ENCODE data around the gene PPIP5K1. TPM values are rescaled to one million over a fixed set of nuclear protein-coding genes. Genes with fewer than 3 reads are reported as not detected.

The PPIP5K1 gene
- total and polyA plus RNA-seq, 9 donors = 7.6 to 45.2 (median 32.2) TPM

DNA sequence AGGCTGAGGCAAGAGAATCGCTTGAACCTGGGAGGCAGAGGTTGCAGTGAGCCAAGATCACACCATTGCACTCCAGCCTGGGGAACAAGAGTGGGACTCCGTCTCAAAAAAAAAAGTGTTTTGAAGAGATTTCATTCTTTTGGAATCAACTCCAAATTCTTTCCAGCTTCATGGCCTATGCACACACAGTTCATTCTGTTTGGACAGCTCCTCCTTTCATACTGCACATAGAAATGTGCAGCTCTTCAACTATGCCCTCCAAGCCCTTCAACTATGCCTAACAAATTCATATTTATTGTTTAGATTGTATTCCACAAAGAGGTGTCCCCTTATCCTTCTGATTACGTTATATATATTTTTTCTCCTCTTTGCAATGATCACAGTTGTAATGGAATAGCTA lies 101.2 kb downstream of the PPIP5K1 start:
- no peak for TF ChIP-seq POLR2A (IDR thresholded peaks at IDR 0.05)
- no peak for TF ChIP-seq EP300 (IDR thresholded peaks at IDR 0.05)
- TF ChIP-seq, protein P1, sequence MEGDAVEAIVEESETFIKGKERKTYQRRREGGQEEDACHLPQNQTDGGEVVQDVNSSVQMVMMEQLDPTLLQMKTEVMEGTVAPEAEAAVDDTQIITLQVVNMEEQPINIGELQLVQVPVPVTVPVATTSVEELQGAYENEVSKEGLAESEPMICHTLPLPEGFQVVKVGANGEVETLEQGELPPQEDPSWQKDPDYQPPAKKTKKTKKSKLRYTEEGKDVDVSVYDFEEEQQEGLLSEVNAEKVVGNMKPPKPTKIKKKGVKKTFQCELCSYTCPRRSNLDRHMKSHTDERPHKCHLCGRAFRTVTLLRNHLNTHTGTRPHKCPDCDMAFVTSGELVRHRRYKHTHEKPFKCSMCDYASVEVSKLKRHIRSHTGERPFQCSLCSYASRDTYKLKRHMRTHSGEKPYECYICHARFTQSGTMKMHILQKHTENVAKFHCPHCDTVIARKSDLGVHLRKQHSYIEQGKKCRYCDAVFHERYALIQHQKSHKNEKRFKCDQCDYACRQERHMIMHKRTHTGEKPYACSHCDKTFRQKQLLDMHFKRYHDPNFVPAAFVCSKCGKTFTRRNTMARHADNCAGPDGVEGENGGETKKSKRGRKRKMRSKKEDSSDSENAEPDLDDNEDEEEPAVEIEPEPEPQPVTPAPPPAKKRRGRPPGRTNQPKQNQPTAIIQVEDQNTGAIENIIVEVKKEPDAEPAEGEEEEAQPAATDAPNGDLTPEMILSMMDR (IDR thresholded peaks at IDR 0.05) = no peak

DNA sequence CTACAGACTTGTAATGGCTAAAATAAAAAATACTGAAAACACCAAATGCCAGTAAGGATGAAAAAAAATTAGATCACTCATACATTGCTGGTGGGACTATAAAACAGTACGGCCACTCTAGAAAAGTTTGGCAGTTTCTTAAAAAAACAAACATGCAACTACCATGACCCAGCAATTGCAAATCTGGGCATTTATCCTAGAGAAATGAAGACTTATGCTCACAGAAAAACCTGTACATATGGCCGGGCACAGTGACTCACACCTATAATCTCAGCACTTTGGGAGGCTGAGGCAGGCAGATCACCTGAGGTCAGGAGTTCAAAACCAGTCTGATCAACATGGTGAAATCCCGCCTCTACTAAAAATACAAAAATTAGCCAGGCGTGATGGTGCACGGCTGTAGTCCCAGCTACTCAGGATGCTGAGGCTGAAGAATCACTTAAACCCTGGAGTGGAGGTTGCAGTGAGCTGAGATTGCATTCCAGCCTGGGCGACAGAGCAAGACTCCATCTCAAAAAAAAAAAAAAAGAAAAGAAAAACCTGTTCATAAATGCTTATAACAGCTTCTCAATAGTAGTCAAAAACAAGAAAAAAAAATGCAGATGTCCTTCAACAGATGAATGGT lies 102.6 kb downstream of the PPIP5K1 start:
- Histone ChIP-seq H3K27me3 (no peaks in the 10 kb centered on the region), H3K9me3 (no peaks in the 10 kb centered on the region), H3K4me1 (ENCODE audit: insufficient read depth) (peaks cover 3% of the 10 kb centered on the region), H3K36me3 (no peaks in the 10 kb centered on the region), H3K27ac (no peak overlapping the region), H3K4me3 (no peak overlapping the region)
- 89 to 92% (median 90%) methylated on average over 6 of the region's 6 CpGs for WGBS, 3 donors
- TF ChIP-seq, protein P1 (IDR thresholded peaks at IDR 0.05) = no peak
- TF ChIP-seq EP300 (IDR thresholded peaks at IDR 0.05) = no peak
- no peak for TF ChIP-seq POLR2A (IDR thresholded peaks at IDR 0.05)
- intact Hi-C loops (cut with DNase I) = no loop called here
- no peak for DNase-seq

More for the DNA sequence above, 101.2 kb downstream of the PPIP5K1 start:
- Histone ChIP-seq H3K4me1 (ENCODE audit: insufficient read depth) (peaks cover 8% of the 10 kb centered on the region), H3K36me3 (no peaks in the 10 kb centered on the region), H3K4me3 (no peak overlapping the region), H3K27me3 (no peaks in the 10 kb centered on the region), H3K27ac (no peak overlapping the region), H3K9me3 (no peaks in the 10 kb centered on the region)
- intact Hi-C loops (cut with DNase I) = no loop called here
- WGBS, 3 donors = 58 to 75% (median 67%) methylated on average over 3 of the region's 3 CpGs
- DNase-seq = no peak

DNA sequence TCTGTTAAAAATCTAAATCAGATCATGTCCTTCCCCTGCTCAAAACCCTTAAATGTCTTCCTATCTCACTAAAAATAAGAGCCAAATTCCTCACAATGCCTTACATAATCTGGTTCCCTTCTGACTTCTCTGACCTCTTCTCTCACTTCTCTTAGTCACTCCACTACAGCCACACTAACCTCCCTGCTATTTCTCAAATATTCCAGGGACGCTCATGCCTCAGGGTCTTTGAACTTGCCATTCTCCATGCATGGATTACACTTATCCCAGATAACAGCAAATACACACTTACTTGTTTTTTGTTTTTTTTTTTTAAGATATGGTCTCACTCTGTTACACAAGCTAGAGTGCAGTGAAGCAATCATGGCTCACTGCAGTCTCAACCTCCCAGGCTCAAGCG lies 105.6 kb downstream of the PPIP5K1 start:
- Histone ChIP-seq H3K27ac (no peak overlapping the region), H3K4me1 (ENCODE audit: insufficient read depth) (no peaks in the 10 kb centered on the region), H3K36me3 (no peaks in the 10 kb centered on the region), H3K9me3 (no peaks in the 10 kb centered on the region), H3K27me3 (no peaks in the 10 kb centered on the region), H3K4me3 (no peak overlapping the region)
- 86 to 94% (median 94%) methylated on average over 2 of the region's 2 CpGs for WGBS, 3 donors
- intact Hi-C loops (cut with DNase I) = no loop called here
- no peak for DNase-seq
- TF ChIP-seq EP300 (IDR thresholded peaks at IDR 0.05) = no peak
- TF ChIP-seq POLR2A (IDR thresholded peaks at IDR 0.05) = no peak
- TF ChIP-seq, protein P1 (IDR thresholded peaks at IDR 0.05) = no peak

Small RNA genes within 50 kb of the gene (small RNA-seq; reads per million reads assigned to genes)
- gene RNU6-554P = not detected
- not detected for gene RNU6-610P

Other genes with a start within 250 kb of the PPIP5K1 start
- gene ZSCAN29, start 219.2 kb downstream of the PPIP5K1 start, total RNA-seq = 10 to 100 TPM; 14.2 to 24.1 (median 20.5) TPM
- gene ZSCAN29, start 219.2 kb downstream of the PPIP5K1 start, polyA plus RNA-seq = 10 to 100 TPM in 1 of 2 donors, 1 to 10 TPM in 1; 8.5 to 10.1 TPM
- 10 to 100 TPM; 10.8 to 17.0 (median 15.4) TPM for gene TUBGCP4, start 219.1 kb downstream of the PPIP5K1 start, total RNA-seq
- 10 to 100 TPM in 1 of 2 donors, 1 to 10 TPM in 1; 5.0 to 15.7 TPM for gene TUBGCP4, start 219.1 kb downstream of the PPIP5K1 start, polyA plus RNA-seq
- gene TP53BP1, start 97.1 kb downstream of the PPIP5K1 start, total RNA-seq = 10 to 100 TPM; 29.7 to 72.1 (median 51.8) TPM
- gene TP53BP1, start 97.1 kb downstream of the PPIP5K1 start, polyA plus RNA-seq = 10 to 100 TPM; 14.5 to 33.4 TPM
- gene MAP1A, start 72.6 kb downstream of the PPIP5K1 start, total RNA-seq = 10 to 100 TPM in 6 of 7 donors, 1 to 10 TPM in 1; 4.6 to 35.1 (median 20.1) TPM
- gene MAP1A, start 72.6 kb downstream of the PPIP5K1 start, polyA plus RNA-seq = 10 to 100 TPM in 1 of 2 donors, 1 to 10 TPM in 1; 4.0 to 26.0 TPM
- gene CKMT1B, start 3.8 kb upstream of the PPIP5K1 start, total RNA-seq = under 1 TPM in 3 of 7 donors, not detected in 4; 0.11 to 0.41 (median 0.35) TPM
- 1 to 10 TPM in 1 of 2 donors, under 1 TPM in 1; 0.08 to 1.1 TPM for gene CKMT1B, start 3.8 kb upstream of the PPIP5K1 start, polyA plus RNA-seq
- gene STRC, start 28.6 kb upstream of the PPIP5K1 start, total RNA-seq = under 1 TPM; 0.23 to 0.89 (median 0.35) TPM
- gene STRC, start 28.6 kb upstream of the PPIP5K1 start, polyA plus RNA-seq = under 1 TPM; 0.29 to 0.30 TPM
- 10 to 100 TPM in 1 of 7 donors, 1 to 10 TPM in 6; 3.8 to 10.2 (median 6.3) TPM for gene CATSPER2, start 58.6 kb upstream of the PPIP5K1 start, total RNA-seq
- gene CATSPER2, start 58.6 kb upstream of the PPIP5K1 start, polyA plus RNA-seq = 1 to 10 TPM; 2.3 to 2.5 TPM
- gene CKMT1A, start 103.7 kb upstream of the PPIP5K1 start, total RNA-seq = under 1 TPM in 3 of 7 donors, not detected in 4; 0.31 to 0.92 (median 0.40) TPM
- under 1 TPM; 0.13 to 0.62 TPM for gene CKMT1A, start 103.7 kb upstream of the PPIP5K1 start, polyA plus RNA-seq
- gene PDIA3, start 156.2 kb upstream of the PPIP5K1 start, total RNA-seq = 100 to 1,000 TPM in 5 of 7 donors, 10 to 100 TPM in 2; 56.9 to 389 (median 260) TPM
- gene PDIA3, start 156.2 kb upstream of the PPIP5K1 start, polyA plus RNA-seq = 100 to 1,000 TPM; 175 to 711 TPM
- 1 to 10 TPM; 2.2 to 7.2 (median 5.5) TPM for gene ELL3, start 186.8 kb upstream of the PPIP5K1 start, total RNA-seq
- 1 to 10 TPM; 4.7 to 4.9 TPM for gene ELL3, start 186.8 kb upstream of the PPIP5K1 start, polyA plus RNA-seq
- gene SERF2, start 202.1 kb upstream of the PPIP5K1 start, total RNA-seq = 100 to 1,000 TPM; 433 to 587 (median 484) TPM
- 100 to 1,000 TPM; 254 to 981 TPM for gene SERF2, start 202.1 kb upstream of the PPIP5K1 start, polyA plus RNA-seq
- gene SERINC4, start 210.0 kb upstream of the PPIP5K1 start, total RNA-seq = under 1 TPM in 5 of 7 donors, not detected in 2; 0.07 to 0.36 (median 0.18) TPM
- under 1 TPM in 1 of 2 donors, not detected in 1; 0.39 TPM for gene SERINC4, start 210.0 kb upstream of the PPIP5K1 start, polyA plus RNA-seq
- 10 to 100 TPM in 6 of 7 donors, 1 to 10 TPM in 1; 9.1 to 20.7 (median 14.1) TPM for gene HYPK, start 210.4 kb upstream of the PPIP5K1 start, total RNA-seq
- gene HYPK, start 210.4 kb upstream of the PPIP5K1 start, polyA plus RNA-seq = 10 to 100 TPM in 1 of 2 donors, 1 to 10 TPM in 1; 7.2 to 12.3 TPM
- 10 to 100 TPM; 12.4 to 29.3 (median 21.0) TPM for gene MFAP1, start 234.5 kb upstream of the PPIP5K1 start, total RNA-seq
- gene MFAP1, start 234.5 kb upstream of the PPIP5K1 start, polyA plus RNA-seq = 10 to 100 TPM; 18.6 to 54.1 TPM
- gene WDR76, start 236.8 kb upstream of the PPIP5K1 start, total RNA-seq = 1 to 10 TPM; 2.4 to 6.2 (median 4.0) TPM
- gene WDR76, start 236.8 kb upstream of the PPIP5K1 start, polyA plus RNA-seq = 1 to 10 TPM; 2.8 to 4.2 TPM

All from ovary (tissue), 9 donors.